GM20000 (cell line): ENCODE measurements around the gene AFF3.

Source experiments
- DNase-seq: peaks from one replicate; pipeline ENCODE4 v3.0.0; 2012; ENCODE audit warnings: low spot score
- TF ChIP-seq, protein P1 (sequence below): IDR thresholded peaks from 2 replicates; pipeline ENCODE4 v1.5.1; 2012; ENCODE audit warnings: mild to moderate bottlenecking, control low read depth; ENCODE audit errors: extremely low read depth, missing control alignments

The AFF3 gene

GRCh38 chr2:99634234-99634633 is 508.2 kb downstream of the AFF3 start:
- TF ChIP-seq, protein P1, sequence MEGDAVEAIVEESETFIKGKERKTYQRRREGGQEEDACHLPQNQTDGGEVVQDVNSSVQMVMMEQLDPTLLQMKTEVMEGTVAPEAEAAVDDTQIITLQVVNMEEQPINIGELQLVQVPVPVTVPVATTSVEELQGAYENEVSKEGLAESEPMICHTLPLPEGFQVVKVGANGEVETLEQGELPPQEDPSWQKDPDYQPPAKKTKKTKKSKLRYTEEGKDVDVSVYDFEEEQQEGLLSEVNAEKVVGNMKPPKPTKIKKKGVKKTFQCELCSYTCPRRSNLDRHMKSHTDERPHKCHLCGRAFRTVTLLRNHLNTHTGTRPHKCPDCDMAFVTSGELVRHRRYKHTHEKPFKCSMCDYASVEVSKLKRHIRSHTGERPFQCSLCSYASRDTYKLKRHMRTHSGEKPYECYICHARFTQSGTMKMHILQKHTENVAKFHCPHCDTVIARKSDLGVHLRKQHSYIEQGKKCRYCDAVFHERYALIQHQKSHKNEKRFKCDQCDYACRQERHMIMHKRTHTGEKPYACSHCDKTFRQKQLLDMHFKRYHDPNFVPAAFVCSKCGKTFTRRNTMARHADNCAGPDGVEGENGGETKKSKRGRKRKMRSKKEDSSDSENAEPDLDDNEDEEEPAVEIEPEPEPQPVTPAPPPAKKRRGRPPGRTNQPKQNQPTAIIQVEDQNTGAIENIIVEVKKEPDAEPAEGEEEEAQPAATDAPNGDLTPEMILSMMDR, result no peak
- no peak for DNase-seq

GRCh38 chr2:99631700-99632099 is 510.7 kb downstream of the AFF3 start:
- no peak for DNase-seq
- TF ChIP-seq, protein P1, result no peak

DNA sequence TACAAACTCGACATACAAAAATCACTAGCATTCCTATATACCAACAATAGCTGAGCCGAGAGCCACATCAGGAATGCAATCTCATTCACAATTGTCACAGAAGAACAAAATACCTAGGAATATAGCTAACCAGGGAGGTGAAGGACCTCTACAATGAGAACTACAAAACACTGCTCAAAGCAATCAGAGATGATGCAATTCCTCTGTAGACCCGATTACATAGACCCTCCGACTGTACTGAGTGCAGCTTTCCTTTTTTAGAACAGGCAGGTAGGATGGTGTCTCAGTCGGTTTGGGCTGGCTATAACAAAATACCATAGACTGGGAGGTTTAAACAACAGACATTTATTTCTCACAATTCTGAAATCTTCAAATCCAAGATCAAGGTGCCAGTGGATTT is 513.1 kb downstream of the AFF3 start:
- no peak for DNase-seq
- TF ChIP-seq, protein P1, result no peak

GRCh38 chr2:99626158-99626557 is 516.2 kb downstream of the AFF3 start:
- TF ChIP-seq, protein P1, result no peak
- DNase-seq, result no peak

- DNase-seq, result no peak
- TF ChIP-seq, protein P1, result no peak
These were observed 517.7 kb downstream of the AFF3 start for GRCh38 chr2:99624677-99625076.

DNA sequence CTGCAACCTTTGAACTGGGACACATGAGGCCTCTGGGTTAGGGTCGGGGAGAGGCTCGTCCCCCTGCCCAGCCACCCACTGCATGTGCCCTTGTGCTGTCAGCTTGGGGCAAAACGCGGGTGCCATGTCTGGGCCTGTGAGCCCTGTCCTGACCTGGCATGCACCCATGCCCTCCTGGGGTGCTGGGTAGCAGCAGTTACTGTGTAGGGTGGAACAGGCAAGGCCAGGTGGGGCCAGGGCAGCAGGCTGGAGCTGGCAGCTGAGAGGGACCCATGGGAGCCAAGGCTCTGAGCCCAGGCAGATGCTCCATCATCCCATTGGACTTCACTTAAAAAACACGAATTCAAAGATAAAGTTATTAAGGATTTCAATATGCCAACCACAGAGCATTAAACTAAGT is 518.8 kb downstream of the AFF3 start:
- no peak for DNase-seq
- TF ChIP-seq, protein P1, result no peak

DNA sequence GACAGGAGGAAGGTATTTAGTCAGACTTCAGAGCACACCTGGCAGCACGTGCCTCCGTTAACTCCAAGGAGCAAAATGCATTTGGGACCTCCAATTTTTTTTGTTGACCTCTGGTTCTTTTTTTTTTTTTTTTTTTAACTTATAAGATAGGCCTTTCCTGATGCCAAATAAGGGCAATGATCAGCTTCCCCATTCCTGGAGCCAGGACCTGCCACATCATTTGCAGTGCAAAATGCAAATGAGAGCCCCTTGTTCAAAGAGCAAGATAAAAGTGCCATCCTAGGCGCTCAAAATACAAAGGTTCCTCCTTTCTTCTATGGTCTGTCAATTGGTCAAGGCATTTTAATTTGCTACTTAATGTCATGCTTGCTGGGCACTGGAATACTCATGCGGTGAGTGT is 519.4 kb downstream of the AFF3 start:
- TF ChIP-seq, protein P1, result no peak

More for the DNA sequence above, 519.4 kb downstream of the AFF3 start:
- no peak for DNase-seq
